Activated CD8-positive, alpha-beta memory T cell treated with anti-CD3 and anti-CD28 coated beads for 4 hours (primary cell): ENCODE measurements around the gene GRN.
"Not testable (repeated sequence)": the region's sequence is repeated elsewhere in the genome, so short reads cannot be mapped to it uniquely, and the experiment has no call there.

Experiments used
- DNase-seq, 2 donors: peaks; one replicate each; pipeline ENCODE4 v3.0.0-alpha.2; 2020; ENCODE audit warnings: low read depth in 2 of 2

Gene GRN

DNA sequence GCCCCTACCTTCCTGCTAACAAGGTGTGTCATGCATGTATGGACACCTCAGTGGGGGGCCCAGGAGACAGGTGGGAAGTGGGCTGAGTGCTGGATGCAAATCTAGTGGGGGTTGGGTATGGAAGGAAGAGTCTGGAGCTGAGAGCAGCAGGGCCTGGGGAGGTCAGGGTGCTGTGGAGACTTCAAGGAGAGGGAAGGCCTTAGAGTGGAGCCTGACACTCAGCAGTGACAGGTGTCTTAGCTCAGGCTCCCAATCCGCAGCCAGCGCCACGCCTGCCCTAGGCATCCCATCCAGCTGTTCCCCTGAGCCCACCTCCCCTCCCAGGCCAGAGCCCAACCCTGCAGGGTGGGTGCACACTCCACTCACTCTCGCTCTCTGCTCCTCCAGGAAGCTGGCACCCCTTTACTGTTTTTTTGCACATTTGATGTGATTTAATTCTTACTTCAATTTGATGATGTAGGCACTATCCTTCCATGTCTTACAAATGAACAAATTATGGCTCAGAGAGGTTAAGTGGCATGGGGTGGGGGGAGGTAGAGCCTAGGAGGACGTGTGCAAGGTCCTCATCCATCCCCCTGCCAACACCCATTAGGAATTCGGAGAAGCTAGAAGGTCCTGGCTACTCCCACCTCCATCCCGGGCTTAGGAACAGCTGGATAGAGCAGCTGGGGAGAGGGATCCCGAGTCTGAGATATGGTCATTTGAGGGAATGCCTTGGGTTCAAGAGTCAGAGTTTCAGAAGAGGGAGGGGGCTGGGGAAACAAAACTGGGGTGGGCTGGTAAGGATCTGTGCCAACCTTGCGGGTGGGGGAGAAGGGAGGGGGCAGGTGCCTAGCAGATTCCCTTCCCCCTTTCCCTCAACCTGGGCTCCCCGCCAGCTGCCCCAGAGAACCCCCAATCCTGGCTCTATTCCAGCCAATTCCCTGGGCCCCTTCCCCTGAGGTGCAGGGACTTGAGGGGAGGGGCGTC, 16.5 kb downstream of the GRN start:
- DNase-seq = no peak

DNA sequence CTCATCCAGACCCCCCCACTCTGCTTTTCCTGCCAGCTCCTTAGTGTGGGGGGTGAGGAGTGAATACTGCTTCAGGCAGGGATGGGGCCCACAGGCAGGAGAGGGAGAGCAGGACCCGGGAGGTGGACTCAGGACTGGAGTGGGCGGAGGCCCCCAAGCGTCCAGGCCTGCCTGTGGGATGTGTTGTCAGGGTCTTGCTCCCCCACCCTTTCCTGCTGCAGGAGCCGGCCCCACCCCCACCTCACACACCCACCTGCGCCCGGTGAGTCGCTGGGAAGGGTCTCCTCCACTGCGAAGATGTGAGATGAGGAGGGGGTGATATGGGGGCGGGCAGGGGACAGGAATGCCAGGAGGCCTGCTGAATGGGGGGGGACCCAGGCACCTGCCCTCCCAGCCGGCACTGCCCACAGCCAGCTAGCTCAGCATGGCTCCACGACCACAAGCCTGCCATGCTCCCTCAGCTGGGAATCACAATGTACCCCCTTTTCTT, 17.4 kb downstream of the GRN start:
- DNase-seq = no peak

GRCh38 chr17:44362949-44363612, 18.0 kb downstream of the GRN start:
- DNase-seq = no peak

- peak in 1 of 2 donors; percentile 34 for DNase-seq
These were observed 18.6 kb downstream of the GRN start, which contains the start of gene FAM171A2 for GRCh38 chr17:44363613-44364159. Gene FAM171A2 (minus strand): TSS chr17:44363853. CDS start chr17:44363714, 139 bp downstream.

DNA sequence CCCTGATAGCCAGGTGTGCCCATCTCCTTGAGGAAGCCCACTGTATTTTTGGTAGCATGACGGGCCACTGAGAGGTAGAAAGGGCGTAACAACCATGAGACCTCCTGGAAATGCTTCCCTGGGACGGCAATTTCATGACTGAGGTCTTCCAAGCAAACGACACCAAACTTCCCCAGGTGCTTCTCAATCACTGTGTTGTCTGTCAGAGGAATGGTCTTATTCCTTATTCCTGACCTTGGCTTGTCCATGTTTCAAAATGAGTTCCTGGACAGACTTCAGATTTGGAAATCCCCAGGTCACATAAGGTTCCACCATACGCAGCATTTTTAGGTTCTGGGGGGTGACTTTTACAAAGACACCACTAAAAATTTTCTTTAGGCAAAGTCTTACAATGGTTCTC, 19.9 kb downstream of the GRN start:
- not testable (repeated sequence) for DNase-seq

- DNase-seq = no peak
These were observed 22.3 kb downstream of the GRN start for GRCh38 chr17:44367231-44367979.

GRCh38 chr17:44368391-44369243, 23.5 kb downstream of the GRN start:
- not testable (repeated sequence) for DNase-seq

- DNase-seq = not testable (repeated sequence)
These were observed 24.4 kb downstream of the GRN start for GRCh38 chr17:44369414-44370023.

- DNase-seq = no peak
These were observed 26.9 kb downstream of the GRN start for GRCh38 chr17:44372036-44372435.

GRCh38 chr17:44374306-44375195, 29.4 kb downstream of the GRN start:
- no peak for DNase-seq

GRCh38 chr17:44375196-44376017, 30.3 kb downstream of the GRN start:
- DNase-seq = no peak

- no peak for DNase-seq
These were observed 31.0 kb downstream of the GRN start for GRCh38 chr17:44376124-44376523.

GRCh38 chr17:44376779-44377178, 31.7 kb downstream of the GRN start:
- no peak for DNase-seq

DNA sequence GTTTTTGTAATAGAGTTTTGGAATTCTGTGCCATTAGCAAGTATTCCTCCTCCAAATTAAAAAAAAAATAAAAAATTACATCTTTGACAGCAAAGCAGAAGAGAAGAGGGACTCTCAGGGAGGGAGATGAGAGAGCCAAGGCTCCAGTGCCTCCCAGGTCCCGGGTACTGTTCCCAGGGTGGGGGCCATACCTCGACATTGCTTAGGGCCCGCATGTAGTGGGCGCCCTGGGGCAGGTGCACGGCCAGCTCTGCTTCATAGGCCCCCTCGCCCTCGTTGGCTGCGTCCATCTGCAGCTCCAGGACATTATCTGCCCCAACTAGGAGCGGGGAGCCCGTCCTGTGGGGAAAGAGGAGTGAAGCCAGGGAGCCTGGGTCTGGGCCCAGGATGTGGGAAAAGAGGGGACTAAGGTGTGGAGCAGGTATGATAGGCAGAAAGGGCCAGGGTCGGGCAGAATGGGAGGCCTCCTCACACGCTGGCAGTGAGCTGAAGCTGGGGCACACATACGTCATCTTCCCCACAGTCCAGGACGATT, 33.1 kb downstream of the GRN start:
- no peak for DNase-seq

GRCh38 chr17:44379887-44380286, 34.8 kb downstream of the GRN start:
- no peak for DNase-seq

DNA sequence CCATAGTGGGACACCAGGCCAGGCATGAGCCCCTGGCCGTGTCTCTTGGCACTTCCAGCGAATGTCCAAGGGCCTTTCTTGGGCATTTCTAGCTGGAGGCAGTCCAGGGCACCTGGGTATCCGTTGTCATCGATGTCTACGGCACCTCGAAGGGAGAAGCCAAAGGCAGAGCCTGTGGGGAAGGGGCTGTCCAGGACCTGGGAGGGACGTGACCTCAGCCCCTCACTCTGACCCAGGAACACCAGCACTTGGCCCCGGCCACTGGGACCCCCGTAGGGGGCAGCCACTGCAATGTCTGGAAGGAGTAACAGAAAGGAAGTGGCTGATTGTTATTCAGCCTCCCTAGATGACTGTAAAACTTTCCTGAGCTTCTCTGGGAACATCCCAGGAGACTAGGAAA, 35.7 kb downstream of the GRN start:
- DNase-seq = no peak

DNA sequence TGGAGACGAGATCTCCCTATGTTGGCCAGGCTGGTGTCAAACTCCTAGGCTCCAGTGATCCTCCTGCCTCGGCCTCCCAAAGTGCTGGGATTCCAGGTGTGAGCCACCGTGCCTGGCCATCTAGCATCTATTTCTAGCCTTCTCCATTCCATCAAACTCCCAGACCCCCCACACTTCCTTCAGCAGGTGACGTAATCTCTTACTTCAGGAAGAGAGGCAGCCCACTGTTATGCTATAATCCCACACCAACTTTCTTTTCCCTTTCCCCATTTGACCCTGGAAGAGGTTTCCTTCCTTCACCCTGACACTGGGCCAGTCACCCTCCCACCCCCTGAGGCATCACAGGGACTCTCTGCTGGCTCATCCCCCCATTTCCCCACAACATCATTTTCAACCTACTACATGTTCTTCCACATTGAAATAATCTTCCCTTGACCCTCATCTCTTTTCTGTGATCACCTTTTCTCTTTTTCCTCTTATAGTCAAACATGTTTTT, 36.8 kb downstream of the GRN start:
- no peak for DNase-seq

- DNase-seq = no peak
These were observed 37.8 kb downstream of the GRN start for GRCh38 chr17:44382917-44383316.
